ENCODE measurements around the gene FBXL7. TPM values are rescaled to one million over a fixed set of nuclear protein-coding genes. Genes with fewer than 3 reads are reported as not detected.

The FBXL7 gene
- total and polyA plus RNA-seq, 2 experiments from 2014 or later, result 4.5 to 15.2 TPM

DNA sequence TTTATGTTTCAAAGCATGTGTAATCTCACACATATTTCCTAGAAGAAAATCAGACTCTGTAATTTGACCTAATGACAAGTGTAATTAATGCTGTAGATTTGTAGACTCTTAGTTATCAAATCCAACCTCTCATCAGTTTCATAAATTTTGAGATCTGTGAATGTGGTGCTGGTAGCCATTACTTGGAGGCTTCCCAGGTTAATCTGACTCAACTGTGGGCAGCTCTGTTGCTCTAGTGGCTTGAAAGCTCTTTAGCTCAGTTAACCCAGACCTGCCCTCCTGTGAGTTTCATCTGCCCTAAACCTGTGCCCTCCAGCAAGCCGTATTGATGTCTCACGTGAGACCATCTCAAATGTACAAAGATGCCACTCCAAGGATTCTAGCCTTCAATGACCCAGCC lies 323.4 kb downstream of the FBXL7 start (continued):
- TF ChIP-seq, protein P1, sequence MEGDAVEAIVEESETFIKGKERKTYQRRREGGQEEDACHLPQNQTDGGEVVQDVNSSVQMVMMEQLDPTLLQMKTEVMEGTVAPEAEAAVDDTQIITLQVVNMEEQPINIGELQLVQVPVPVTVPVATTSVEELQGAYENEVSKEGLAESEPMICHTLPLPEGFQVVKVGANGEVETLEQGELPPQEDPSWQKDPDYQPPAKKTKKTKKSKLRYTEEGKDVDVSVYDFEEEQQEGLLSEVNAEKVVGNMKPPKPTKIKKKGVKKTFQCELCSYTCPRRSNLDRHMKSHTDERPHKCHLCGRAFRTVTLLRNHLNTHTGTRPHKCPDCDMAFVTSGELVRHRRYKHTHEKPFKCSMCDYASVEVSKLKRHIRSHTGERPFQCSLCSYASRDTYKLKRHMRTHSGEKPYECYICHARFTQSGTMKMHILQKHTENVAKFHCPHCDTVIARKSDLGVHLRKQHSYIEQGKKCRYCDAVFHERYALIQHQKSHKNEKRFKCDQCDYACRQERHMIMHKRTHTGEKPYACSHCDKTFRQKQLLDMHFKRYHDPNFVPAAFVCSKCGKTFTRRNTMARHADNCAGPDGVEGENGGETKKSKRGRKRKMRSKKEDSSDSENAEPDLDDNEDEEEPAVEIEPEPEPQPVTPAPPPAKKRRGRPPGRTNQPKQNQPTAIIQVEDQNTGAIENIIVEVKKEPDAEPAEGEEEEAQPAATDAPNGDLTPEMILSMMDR (conservative IDR thresholded peaks at IDR 0.05; ENCODE audit: low read depth in 2 of 2), result no peak
- no peak for TF ChIP-seq EZH2phosphoT487 (IDR thresholded peaks at IDR 0.05; ENCODE audit: unreplicated experiment)

DNA sequence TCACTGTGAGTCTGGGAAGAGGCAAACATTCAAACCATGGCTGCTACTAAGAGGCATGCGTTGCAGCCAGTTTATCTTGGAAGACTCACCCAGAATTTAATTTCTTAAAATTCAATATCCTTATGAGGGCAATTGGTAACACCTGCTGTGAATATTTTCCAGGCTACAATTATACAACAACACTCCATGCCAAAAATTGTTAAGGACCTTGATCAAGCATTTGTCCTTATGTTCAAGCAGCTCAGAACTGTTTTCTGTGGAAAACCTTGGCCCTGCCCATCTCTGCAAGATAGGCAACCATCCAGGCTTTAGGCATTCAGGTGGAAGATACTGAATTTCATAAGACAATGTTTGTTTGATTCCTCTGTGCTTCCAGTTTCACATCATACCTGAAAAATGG lies 327.8 kb downstream of the FBXL7 start:
- ATAC-seq, result no peak
- no peak for DNase-seq (ENCODE audit: low spot score)
- Histone ChIP-seq H3K4me2 (no peak overlapping the region), H3K4me1 (ENCODE audit: insufficient read depth) (no peaks in the 10 kb centered on the region; the same call in 1 of the 2 replicates), H3K36me3 (ENCODE audit: insufficient read depth) (no peaks in the 10 kb centered on the region), H3K27me3 (ENCODE audit: insufficient read depth) (no peaks in the 10 kb centered on the region), H3K79me2 (replicated peaks; ENCODE audit: insufficient read depth) (no peaks in the 10 kb centered on the region; the same call in 1 of the 2 replicates), H3K9me2 (ENCODE audit: insufficient read depth) (0 out of 2 replicates have a peak, but pooled peaks cover 4% of the 10 kb centered on the region), H2AFZ (no peak overlapping the region), H3K4me3 (no peak overlapping the region), H3K27ac (ENCODE audit: low read depth) (no peak overlapping the region), H3F3A (replicated peaks; ENCODE audit: low read depth) (no peaks in the 10 kb centered on the region), H4K20me1 (replicated peaks; ENCODE audit: insufficient read depth) (no peaks in the 10 kb centered on the region)
- H3K4me3 Mint-ChIP-seq, result no peak overlapping the region
- peaks cover 12% of the 10 kb centered on the region for H3K4me1 Mint-ChIP-seq
- H3K27me3 Mint-ChIP-seq (ENCODE audit: insufficient read depth, low read depth, poor library complexity), result peaks cover 2% of the 10 kb centered on the region
- H3K27ac Mint-ChIP-seq, result no peak overlapping the region
- H3K36me3 Mint-ChIP-seq (ENCODE audit: low read depth), result no peaks in the 10 kb centered on the region
- H3K9me3 Mint-ChIP-seq, result no peaks in the 10 kb centered on the region
- no peak for TF ChIP-seq EZH2 (IDR thresholded peaks at IDR 0.05; ENCODE audit: low read depth, unreplicated experiment)
- TF ChIP-seq ZNF462 (CRISPR knock-in tag; IDR thresholded peaks at IDR 0.05), result no peak
- TF ChIP-seq EZH2phosphoT487 (IDR thresholded peaks at IDR 0.05; ENCODE audit: unreplicated experiment), result no peak
- no peak for TF ChIP-seq CREB1 (CRISPR knock-in tag; IDR thresholded peaks at IDR 0.05; ENCODE audit: low read depth)
- no peak for TF ChIP-seq STAT1 (IDR thresholded peaks at IDR 0.05; ENCODE audit: unreplicated experiment)
- TF ChIP-seq, protein P1 (conservative IDR thresholded peaks at IDR 0.05; ENCODE audit: low read depth in 2 of 2), result no peak
- TF ChIP-seq JUNB (IDR thresholded peaks at IDR 0.05; ENCODE audit: unreplicated experiment), result no peak
- no peak for TF ChIP-seq ZNF114 (CRISPR knock-in tag; IDR thresholded peaks at IDR 0.05)
- TF ChIP-seq REST (IDR thresholded peaks at IDR 0.05; ENCODE audit: unreplicated experiment), result no peak
- no peak for TF ChIP-seq POLR2AphosphoS5 (IDR thresholded peaks at IDR 0.05; ENCODE audit: low read depth)
- TF ChIP-seq NANOG (IDR thresholded peaks at IDR 0.05; ENCODE audit: borderline replicate concordance), result no peak
- TF ChIP-seq ZNF331 (CRISPR knock-in tag; IDR thresholded peaks at IDR 0.05; ENCODE audit: low read depth), result no peak
